ENCODE measurements around the gene MAPK6. TPM values are rescaled to one million over a fixed set of nuclear protein-coding genes. Genes with fewer than 3 reads are reported as not detected.

Gene MAPK6
- total and polyA plus RNA-seq, 10 of the 15 experiments (the other 5 are each of a cell fraction or from before 2014, with no cell fraction given), result 20.6 to 100 (median 52.6) TPM

DNA sequence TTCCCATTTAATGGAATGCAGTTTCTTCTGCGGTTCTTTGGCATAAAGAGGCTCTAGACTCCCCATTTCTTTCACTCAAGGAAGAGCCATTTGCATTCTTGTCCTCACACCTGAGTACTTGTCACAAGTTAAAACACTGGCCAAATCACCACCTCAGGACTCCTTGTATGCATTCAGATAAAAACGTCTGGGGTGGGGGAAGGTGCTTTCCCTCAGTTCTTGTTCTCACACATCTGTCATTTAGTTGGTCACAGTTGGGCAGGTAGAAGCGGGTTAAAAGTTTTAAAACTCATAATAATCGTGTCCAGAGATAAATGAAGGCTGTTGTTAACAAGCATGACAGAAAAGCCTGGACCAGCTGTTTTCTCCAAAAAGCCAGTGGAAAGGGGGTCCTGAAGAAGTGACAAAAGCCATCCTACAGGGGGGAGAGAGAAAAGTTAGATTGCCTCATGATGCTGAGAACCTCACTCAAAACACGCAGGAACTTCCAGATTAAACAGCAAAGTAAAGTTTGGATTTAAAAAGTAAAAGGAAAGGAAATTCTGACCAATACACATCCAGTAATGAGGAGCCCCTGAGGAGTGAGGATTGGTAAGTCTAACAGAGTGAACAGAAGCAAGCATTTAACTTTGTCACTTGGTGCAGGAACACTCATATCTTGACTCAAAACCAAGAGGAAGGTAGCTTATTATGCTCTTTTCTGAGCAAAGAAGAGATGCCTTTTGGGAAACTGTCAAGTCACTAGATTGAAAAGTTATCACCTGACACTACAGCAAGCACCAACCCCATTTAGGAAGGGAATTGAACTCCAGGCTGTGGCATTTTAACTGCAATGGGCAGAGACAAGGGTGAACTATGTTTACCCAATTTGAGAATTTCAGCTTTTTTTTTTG, 90.8 kb downstream of the MAPK6 start (continued):
- TF ChIP-seq CEBPZ (IDR thresholded peaks at IDR 0.05; ENCODE audit: low read depth, low read length) (0 out of 2 replicates have a peak, but pooled peaks have one; percentile 7), E4F1 (IDR thresholded peaks at IDR 0.05; ENCODE audit: borderline replicate concordance, partially characterized antibody) (no peak), TBL1XR1 (IDR thresholded peaks at IDR 0.05; ENCODE audit: low read depth, low read length) (no peak), KLF5 (IDR thresholded peaks at IDR 0.05; ENCODE audit: partially characterized antibody) (no peak), BCLAF1 (IDR thresholded peaks at IDR 0.05) (no peak), BCL3 (IDR thresholded peaks at IDR 0.05; ENCODE audit: borderline replicate concordance, insufficient read depth, low read depth, low read length, poor library complexity, severe bottlenecking) (peak; percentile 93), ASH2L (IDR thresholded peaks at IDR 0.05; ENCODE audit: borderline replicate concordance, low read depth) (0 out of 2 replicates have a peak, but pooled peaks have one; percentile 76), ESRRA (IDR thresholded peaks at IDR 0.05; ENCODE audit: low read length) (no peak), E2F8 (IDR thresholded peaks at IDR 0.05; ENCODE audit: low read depth, partially characterized antibody) (no peak), ZBED1 (IDR thresholded peaks at IDR 0.05; ENCODE audit: borderline replicate concordance) (0 out of 2 replicates have a peak, but pooled peaks have one; percentile 24)
- TF ChIP-seq, protein P1, sequence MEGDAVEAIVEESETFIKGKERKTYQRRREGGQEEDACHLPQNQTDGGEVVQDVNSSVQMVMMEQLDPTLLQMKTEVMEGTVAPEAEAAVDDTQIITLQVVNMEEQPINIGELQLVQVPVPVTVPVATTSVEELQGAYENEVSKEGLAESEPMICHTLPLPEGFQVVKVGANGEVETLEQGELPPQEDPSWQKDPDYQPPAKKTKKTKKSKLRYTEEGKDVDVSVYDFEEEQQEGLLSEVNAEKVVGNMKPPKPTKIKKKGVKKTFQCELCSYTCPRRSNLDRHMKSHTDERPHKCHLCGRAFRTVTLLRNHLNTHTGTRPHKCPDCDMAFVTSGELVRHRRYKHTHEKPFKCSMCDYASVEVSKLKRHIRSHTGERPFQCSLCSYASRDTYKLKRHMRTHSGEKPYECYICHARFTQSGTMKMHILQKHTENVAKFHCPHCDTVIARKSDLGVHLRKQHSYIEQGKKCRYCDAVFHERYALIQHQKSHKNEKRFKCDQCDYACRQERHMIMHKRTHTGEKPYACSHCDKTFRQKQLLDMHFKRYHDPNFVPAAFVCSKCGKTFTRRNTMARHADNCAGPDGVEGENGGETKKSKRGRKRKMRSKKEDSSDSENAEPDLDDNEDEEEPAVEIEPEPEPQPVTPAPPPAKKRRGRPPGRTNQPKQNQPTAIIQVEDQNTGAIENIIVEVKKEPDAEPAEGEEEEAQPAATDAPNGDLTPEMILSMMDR (IDR thresholded peaks at IDR 0.05 in 2 of 3, conservative IDR thresholded peaks at IDR 0.05 in 1 of 3; ENCODE audit: control insufficient read depth in 2 of 3, extremely low read depth in 1 of 3, insufficient read depth in 1 of 3, low read depth in 3 of 3, low read length in 3 of 3), result no peak

Measured in GM12878 (cell line).